Epithelial cell of proximal tubule (primary cell): ENCODE measurements around the gene GEMIN7. TPM values are rescaled to one million over a fixed set of nuclear protein-coding genes. Genes with fewer than 3 reads are reported as not detected.

Experiments used
- DNase-seq: peaks from one replicate; pipeline ENCODE4 v3.0.0-alpha.2; 2011; ENCODE audit warnings: low read depth
- H3K4me3 ChIP-seq: 2 replicates; pipeline ENCODE4 v1.5.1; 2011; ENCODE audit warnings: low read depth, mild to moderate bottlenecking, low read length
- CTCF ChIP-seq: conservative IDR thresholded peaks from 2 replicates; pipeline ENCODE4 v1.5.1; 2012; ENCODE audit warnings: low read depth, mild to moderate bottlenecking, low read length
- total RNA-seq: library from RNA; depleted of rRNA; stranded (reverse); fragments of >200 nt; gene quantifications from 2 replicates; pipeline ENCODE4 v1.2.3, GENCODE V29; 2015

GEMIN7 gene
- total RNA-seq, 1 donor from 2014 or later = 38.2 TPM

- DNase-seq = no peak
- TF ChIP-seq CTCF = no peak
- peak overlapping the region; percentile 80 for H3K4me3 ChIP-seq
These were observed 38.8 kb upstream of the GEMIN7 start for GRCh38 chr19:45040059-45040771.

- no peak for TF ChIP-seq CTCF
- DNase-seq = no peak
- H3K4me3 ChIP-seq = no peak overlapping the region
These were observed 37.9 kb upstream of the GEMIN7 start for GRCh38 chr19:45041125-45041524.

GRCh38 chr19:45045671-45046353 lies 33.2 kb upstream of the GEMIN7 start:
- no peak for TF ChIP-seq CTCF
- no peak for DNase-seq
- no peak overlapping the region for H3K4me3 ChIP-seq

- no peak for TF ChIP-seq CTCF
- H3K4me3 ChIP-seq = no peak overlapping the region
- no peak for DNase-seq
These were observed 32.7 kb upstream of the GEMIN7 start for GRCh38 chr19:45046355-45046754.

- H3K4me3 ChIP-seq = no peak overlapping the region
- DNase-seq = no peak
- no peak for TF ChIP-seq CTCF
These were observed 31.8 kb upstream of the GEMIN7 start for GRCh38 chr19:45047188-45047797.

GRCh38 chr19:45049073-45049736 lies 29.9 kb upstream of the GEMIN7 start:
- no peak for DNase-seq
- no peak for TF ChIP-seq CTCF

More at GRCh38 chr19:45049073-45049736, 29.9 kb upstream of the GEMIN7 start:
- H3K4me3 ChIP-seq = no peak overlapping the region
